GM18511 (cell line): ENCODE data around the gene PKD1.
"Not testable (repeated sequence)": the region's sequence is repeated elsewhere in the genome, so short reads cannot be mapped to it uniquely, and the experiment has no call there.

Experiments
- ATAC-seq: cut with Tn5 transposase; IDR thresholded peaks from one replicate; pipeline ENCODE4 v1.9.1; 2021; ENCODE audit warnings: mild to moderate bottlenecking, moderate library complexity; ENCODE audit not compliant: unreplicated experiment

PKD1 gene

GRCh38 chr16:2110332-2111008 lies 25.2 kb downstream of the PKD1 start:
- ATAC-seq = not testable (repeated sequence)

- ATAC-seq = not testable (repeated sequence)
Observed at GRCh38 chr16:2109872-2110271, 25.8 kb downstream of the PKD1 start.

- not testable (repeated sequence) for ATAC-seq
Observed at GRCh38 chr16:2109271-2109580, 26.5 kb downstream of the PKD1 start.

- ATAC-seq = not testable (repeated sequence)
Observed at GRCh38 chr16:2108446-2109270, 27.0 kb downstream of the PKD1 start.

- not testable (repeated sequence) for ATAC-seq
Observed at GRCh38 chr16:2107791-2108125, 27.9 kb downstream of the PKD1 start.

GRCh38 chr16:2107121-2107790 lies 28.4 kb downstream of the PKD1 start:
- not testable (repeated sequence) for ATAC-seq

- not testable (repeated sequence) for ATAC-seq
Observed at GRCh38 chr16:2106211-2106610, 29.5 kb downstream of the PKD1 start.

- ATAC-seq = not testable (repeated sequence)
Observed at GRCh38 chr16:2105769-2106168, 29.9 kb downstream of the PKD1 start.

- not testable (repeated sequence) for ATAC-seq
Observed at GRCh38 chr16:2105291-2105690, 30.4 kb downstream of the PKD1 start.

- not testable (repeated sequence) for ATAC-seq
Observed at GRCh38 chr16:2104464-2104863, 31.2 kb downstream of the PKD1 start.

GRCh38 chr16:2102471-2102870 lies 33.2 kb downstream of the PKD1 start:
- no peak for ATAC-seq

- not testable (repeated sequence) for ATAC-seq
Observed at GRCh38 chr16:2101581-2101980, 34.1 kb downstream of the PKD1 start.

GRCh38 chr16:2097689-2098088 lies 38.0 kb downstream of the PKD1 start:
- not testable (repeated sequence) for ATAC-seq

GRCh38 chr16:2096853-2097595 lies 38.7 kb downstream of the PKD1 start:
- no peak for ATAC-seq

GRCh38 chr16:2095918-2096582 lies 39.6 kb downstream of the PKD1 start:
- ATAC-seq = no peak

- ATAC-seq = no peak
Observed at GRCh38 chr16:2095315-2095853, 40.3 kb downstream of the PKD1 start.

- no peak for ATAC-seq
Observed at GRCh38 chr16:2093793-2094192, 41.9 kb downstream of the PKD1 start.

GRCh38 chr16:2092866-2093265 lies 42.8 kb downstream of the PKD1 start:
- no peak for ATAC-seq

- ATAC-seq = no peak
Observed at GRCh38 chr16:2092256-2092620, 43.5 kb downstream of the PKD1 start.

GRCh38 chr16:2091547-2092255 lies 44.0 kb downstream of the PKD1 start:
- ATAC-seq = no peak
